Breast epithelium (tissue), 3 donors: ENCODE results near the gene PDCD5.

Experiments used
- CTCF ChIP-seq, 3 donors: fragments of 450-650 bp; IDR thresholded peaks; one replicate each; pipeline ENCODE4 v1.5.1; 2016 to 2017; ENCODE audit warnings: antibody characterized with exemption in 3 of 3, mild to moderate bottlenecking in 3 of 3, moderate library complexity in 3 of 3
- POLR2A ChIP-seq: fragments of 450-650 bp; IDR thresholded peaks from one replicate; pipeline ENCODE4 v1.6.1; 2016; ENCODE audit warnings: antibody characterized with exemption, mild to moderate bottlenecking, moderate library complexity
- POLR2AphosphoS5 ChIP-seq, 3 donors: sonication (generic); formaldehyde crosslinking; IDR thresholded peaks; one replicate each; pipeline ENCODE4 v1.6.1; 2017; ENCODE audit warnings: antibody characterized with exemption in 3 of 3

GRCh38 chr19:32540621-32541020, 40.4 kb upstream of the PDCD5 start:
- no peak for TF ChIP-seq CTCF (IDR thresholded peaks at IDR 0.05)
- TF ChIP-seq POLR2AphosphoS5 (IDR thresholded peaks at IDR 0.05), result no peak
- TF ChIP-seq POLR2A, result no peak
